Neural cell (in vitro differentiated cells): ENCODE results near the gene MARK1.

Experiments
- CTCF ChIP-seq: fragments of 450-650 bp; IDR thresholded peaks from 2 replicates; pipeline ENCODE4 v1.5.1; 2014; ENCODE audit warnings: antibody characterized with exemption, mild to moderate bottlenecking, moderate library complexity; ENCODE audit not compliant: poor library complexity, severe bottlenecking
- EZH2 ChIP-seq: fragments of 200-600, 300-800 bp; shearing (Covaris generic), sonication (generic); IDR thresholded peaks from 2 replicates; pipeline ENCODE4 v1.6.1; 2014; ENCODE audit warnings: antibody characterized with exemption, low read length, borderline replicate concordance, mild to moderate bottlenecking; ENCODE audit not compliant: insufficient read depth, poor library complexity, severe bottlenecking
- MXI1 ChIP-seq: fragments of 450-650 bp; conservative IDR thresholded peaks from 2 replicates; pipeline ENCODE4 v1.6.1; 2014; ENCODE audit warnings: antibody characterized with exemption, mild to moderate bottlenecking; ENCODE audit not compliant: poor library complexity, severe bottlenecking
- POLR2AphosphoS5 ChIP-seq: IDR thresholded peaks from 2 replicates; pipeline ENCODE4 v1.6.1; 2012
- REST ChIP-seq: IDR thresholded peaks from 2 replicates; pipeline ENCODE4 v1.6.1; 2012; ENCODE audit warnings: borderline replicate concordance
- SMC3 ChIP-seq: fragments of 450-650 bp; conservative IDR thresholded peaks from 2 replicates; pipeline ENCODE4 v1.6.1; 2014; ENCODE audit warnings: antibody characterized with exemption, mild to moderate bottlenecking, moderate library complexity; ENCODE audit not compliant: poor library complexity

- TF ChIP-seq POLR2AphosphoS5 (no peak), CTCF (no peak), MXI1 (no peak), SMC3 (no peak), EZH2 (no peak), REST (no peak)
Observed at GRCh38 chr1:220485131-220485530, 42.8 kb upstream of the MARK1 start.
